ENCODE results near the gene PIAS2. TPM values are rescaled to one million over a fixed set of nuclear protein-coding genes. Genes with fewer than 3 reads are reported as not detected.

Gene PIAS2
- total and polyA plus RNA-seq, 4 donors = 5.6 to 17.2 (median 9.2) TPM

DNA sequence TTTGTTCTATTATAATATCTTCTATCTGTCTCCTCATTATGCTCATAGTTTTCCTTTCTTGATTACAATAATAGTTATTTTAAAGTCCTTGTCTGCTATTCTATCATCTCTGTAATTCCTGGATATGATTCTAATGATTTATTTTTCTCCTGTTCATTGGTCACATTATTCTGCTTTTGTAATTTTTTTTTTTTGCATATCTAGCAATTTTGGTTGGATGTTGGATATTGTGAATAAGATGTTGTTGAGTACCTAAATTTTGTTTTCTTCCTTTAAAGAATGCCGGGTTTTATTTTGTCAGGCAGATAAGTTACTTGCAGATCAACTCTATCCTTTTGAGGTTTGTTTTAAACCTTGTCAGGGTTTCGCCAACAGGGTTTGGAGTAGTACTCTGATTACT, 25.3 kb upstream of the PIAS2 start:
- no peak overlapping the region for H3K4me3 ChIP-seq (ENCODE audit: low read depth in 1 of 3, low read length in 3 of 3)
- no peak overlapping the region for H3K9ac ChIP-seq (ENCODE audit: low read depth in 1 of 2, low read length in 2 of 2)
- H3K27me3 ChIP-seq (ENCODE audit: control insufficient read depth in 4 of 4, insufficient read depth in 4 of 4, low read length in 3 of 4) = no peaks in the 10 kb centered on the region
- H3K27ac ChIP-seq (ENCODE audit: low read depth in 1 of 2, low read length in 2 of 2) = no peak overlapping the region
- H3K36me3 ChIP-seq (ENCODE audit: control insufficient read depth in 4 of 4, insufficient read depth in 3 of 4, low read depth in 1 of 4, low read length in 3 of 4) = no peaks in the 10 kb centered on the region
- DNase-seq (ENCODE audit: low spot score) = no peak
- 94% methylated on average over 2 of the region's 2 CpGs for WGBS
- no peak for TF ChIP-seq SP1 (IDR thresholded peaks at IDR 0.05)
- TF ChIP-seq, protein P1, sequence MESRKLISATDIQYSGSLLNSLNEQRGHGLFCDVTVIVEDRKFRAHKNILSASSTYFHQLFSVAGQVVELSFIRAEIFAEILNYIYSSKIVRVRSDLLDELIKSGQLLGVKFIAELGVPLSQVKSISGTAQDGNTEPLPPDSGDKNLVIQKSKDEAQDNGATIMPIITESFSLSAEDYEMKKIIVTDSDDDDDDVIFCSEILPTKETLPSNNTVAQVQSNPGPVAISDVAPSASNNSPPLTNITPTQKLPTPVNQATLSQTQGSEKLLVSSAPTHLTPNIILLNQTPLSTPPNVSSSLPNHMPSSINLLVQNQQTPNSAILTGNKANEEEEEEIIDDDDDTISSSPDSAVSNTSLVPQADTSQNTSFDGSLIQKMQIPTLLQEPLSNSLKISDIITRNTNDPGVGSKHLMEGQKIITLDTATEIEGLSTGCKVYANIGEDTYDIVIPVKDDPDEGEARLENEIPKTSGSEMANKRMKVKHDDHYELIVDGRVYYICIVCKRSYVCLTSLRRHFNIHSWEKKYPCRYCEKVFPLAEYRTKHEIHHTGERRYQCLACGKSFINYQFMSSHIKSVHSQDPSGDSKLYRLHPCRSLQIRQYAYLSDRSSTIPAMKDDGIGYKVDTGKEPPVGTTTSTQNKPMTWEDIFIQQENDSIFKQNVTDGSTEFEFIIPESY (IDR thresholded peaks at IDR 0.05) = no peak
- no peak for TF ChIP-seq HNF4G (IDR thresholded peaks at IDR 0.05)
- TF ChIP-seq RAD21 (IDR thresholded peaks at IDR 0.05) = no peak
- TF ChIP-seq, protein P2, sequence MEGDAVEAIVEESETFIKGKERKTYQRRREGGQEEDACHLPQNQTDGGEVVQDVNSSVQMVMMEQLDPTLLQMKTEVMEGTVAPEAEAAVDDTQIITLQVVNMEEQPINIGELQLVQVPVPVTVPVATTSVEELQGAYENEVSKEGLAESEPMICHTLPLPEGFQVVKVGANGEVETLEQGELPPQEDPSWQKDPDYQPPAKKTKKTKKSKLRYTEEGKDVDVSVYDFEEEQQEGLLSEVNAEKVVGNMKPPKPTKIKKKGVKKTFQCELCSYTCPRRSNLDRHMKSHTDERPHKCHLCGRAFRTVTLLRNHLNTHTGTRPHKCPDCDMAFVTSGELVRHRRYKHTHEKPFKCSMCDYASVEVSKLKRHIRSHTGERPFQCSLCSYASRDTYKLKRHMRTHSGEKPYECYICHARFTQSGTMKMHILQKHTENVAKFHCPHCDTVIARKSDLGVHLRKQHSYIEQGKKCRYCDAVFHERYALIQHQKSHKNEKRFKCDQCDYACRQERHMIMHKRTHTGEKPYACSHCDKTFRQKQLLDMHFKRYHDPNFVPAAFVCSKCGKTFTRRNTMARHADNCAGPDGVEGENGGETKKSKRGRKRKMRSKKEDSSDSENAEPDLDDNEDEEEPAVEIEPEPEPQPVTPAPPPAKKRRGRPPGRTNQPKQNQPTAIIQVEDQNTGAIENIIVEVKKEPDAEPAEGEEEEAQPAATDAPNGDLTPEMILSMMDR (IDR thresholded peaks at IDR 0.05; ENCODE audit: low read depth, low read length, missing input control) = no peak
- TF ChIP-seq, protein P3, sequence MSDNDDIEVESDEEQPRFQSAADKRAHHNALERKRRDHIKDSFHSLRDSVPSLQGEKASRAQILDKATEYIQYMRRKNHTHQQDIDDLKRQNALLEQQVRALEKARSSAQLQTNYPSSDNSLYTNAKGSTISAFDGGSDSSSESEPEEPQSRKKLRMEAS (IDR thresholded peaks at IDR 0.05) = no peak
- TF ChIP-seq TAF1 (conservative IDR thresholded peaks at IDR 0.05) = no peak
- no peak for TF ChIP-seq NR2F2 (IDR thresholded peaks at IDR 0.05)
- TF ChIP-seq, protein P4, sequence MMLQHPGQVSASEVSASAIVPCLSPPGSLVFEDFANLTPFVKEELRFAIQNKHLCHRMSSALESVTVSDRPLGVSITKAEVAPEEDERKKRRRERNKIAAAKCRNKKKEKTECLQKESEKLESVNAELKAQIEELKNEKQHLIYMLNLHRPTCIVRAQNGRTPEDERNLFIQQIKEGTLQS (IDR thresholded peaks at IDR 0.05) = no peak
- no peak for TF ChIP-seq EGR1 (IDR thresholded peaks at IDR 0.05; ENCODE audit: low read depth in 2 of 2)
- TF ChIP-seq FOXA1 (IDR thresholded peaks at IDR 0.05) = no peak
- TF ChIP-seq FOXA2 (IDR thresholded peaks at IDR 0.05) = no peak
- no peak for TF ChIP-seq HNF4A (conservative IDR thresholded peaks at IDR 0.05)
- TF ChIP-seq YY1 (IDR thresholded peaks at IDR 0.05) = no peak
- H3K9me3 ChIP-seq (ENCODE audit: control insufficient read depth in 4 of 4, low read length in 3 of 4) = no peaks in the 10 kb centered on the region
- H3K4me1 ChIP-seq (ENCODE audit: control insufficient read depth in 4 of 4, insufficient read depth in 4 of 4, low read length in 3 of 4) = no peaks in the 10 kb centered on the region

DNA sequence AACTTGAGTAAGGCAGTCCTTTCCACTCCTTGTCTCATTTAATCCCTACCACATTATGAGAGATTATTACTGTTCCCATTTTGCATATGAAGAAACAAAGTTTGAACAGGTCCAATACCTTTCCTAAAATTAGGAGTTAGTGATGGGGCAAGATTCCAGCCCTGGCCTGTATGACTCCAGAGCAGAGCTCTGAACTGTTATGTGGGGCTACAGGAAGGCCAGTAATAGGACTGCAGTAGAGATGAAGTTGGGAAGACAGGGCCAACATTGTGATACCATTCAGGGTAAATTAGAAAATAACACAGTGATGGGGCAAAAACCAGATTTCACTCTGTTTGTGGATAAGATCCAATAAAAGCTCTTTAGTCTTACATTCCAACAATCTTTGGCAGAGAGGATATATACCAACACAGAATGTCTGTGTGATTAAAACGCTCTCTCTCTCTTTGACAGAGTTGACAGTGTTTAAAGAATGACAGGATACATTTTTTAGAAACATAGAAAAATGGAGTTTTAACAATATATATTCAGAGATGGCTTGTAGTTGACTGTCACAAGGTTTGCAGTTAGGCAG, 22.8 kb upstream of the PIAS2 start:
- H3K27ac ChIP-seq (ENCODE audit: low read depth in 1 of 2, low read length in 2 of 2) = no peak overlapping the region
- H3K4me3 ChIP-seq (ENCODE audit: low read depth in 1 of 3, low read length in 3 of 3) = no peak overlapping the region
- H3K36me3 ChIP-seq (ENCODE audit: control insufficient read depth in 4 of 4, insufficient read depth in 3 of 4, low read depth in 1 of 4, low read length in 3 of 4) = no peaks in the 10 kb centered on the region
- WGBS = 93% methylated on average over 1 of the region's 1 CpG
- H3K27me3 ChIP-seq (ENCODE audit: control insufficient read depth in 4 of 4, insufficient read depth in 4 of 4, low read length in 3 of 4) = no peaks in the 10 kb centered on the region
- H3K9ac ChIP-seq (ENCODE audit: low read depth in 1 of 2, low read length in 2 of 2) = no peak overlapping the region
- H3K9me3 ChIP-seq (ENCODE audit: control insufficient read depth in 4 of 4, low read length in 3 of 4) = no peaks in the 10 kb centered on the region
- no peak for DNase-seq (ENCODE audit: low spot score)
- no peaks in the 10 kb centered on the region for H3K4me1 ChIP-seq (ENCODE audit: control insufficient read depth in 4 of 4, insufficient read depth in 4 of 4, low read length in 3 of 4)
- no peak for TF ChIP-seq FOXA1 (IDR thresholded peaks at IDR 0.05)
- no peak for TF ChIP-seq RXRA (IDR thresholded peaks at IDR 0.05)
- no peak for TF ChIP-seq HNF4G (IDR thresholded peaks at IDR 0.05)
- TF ChIP-seq, protein P5, sequence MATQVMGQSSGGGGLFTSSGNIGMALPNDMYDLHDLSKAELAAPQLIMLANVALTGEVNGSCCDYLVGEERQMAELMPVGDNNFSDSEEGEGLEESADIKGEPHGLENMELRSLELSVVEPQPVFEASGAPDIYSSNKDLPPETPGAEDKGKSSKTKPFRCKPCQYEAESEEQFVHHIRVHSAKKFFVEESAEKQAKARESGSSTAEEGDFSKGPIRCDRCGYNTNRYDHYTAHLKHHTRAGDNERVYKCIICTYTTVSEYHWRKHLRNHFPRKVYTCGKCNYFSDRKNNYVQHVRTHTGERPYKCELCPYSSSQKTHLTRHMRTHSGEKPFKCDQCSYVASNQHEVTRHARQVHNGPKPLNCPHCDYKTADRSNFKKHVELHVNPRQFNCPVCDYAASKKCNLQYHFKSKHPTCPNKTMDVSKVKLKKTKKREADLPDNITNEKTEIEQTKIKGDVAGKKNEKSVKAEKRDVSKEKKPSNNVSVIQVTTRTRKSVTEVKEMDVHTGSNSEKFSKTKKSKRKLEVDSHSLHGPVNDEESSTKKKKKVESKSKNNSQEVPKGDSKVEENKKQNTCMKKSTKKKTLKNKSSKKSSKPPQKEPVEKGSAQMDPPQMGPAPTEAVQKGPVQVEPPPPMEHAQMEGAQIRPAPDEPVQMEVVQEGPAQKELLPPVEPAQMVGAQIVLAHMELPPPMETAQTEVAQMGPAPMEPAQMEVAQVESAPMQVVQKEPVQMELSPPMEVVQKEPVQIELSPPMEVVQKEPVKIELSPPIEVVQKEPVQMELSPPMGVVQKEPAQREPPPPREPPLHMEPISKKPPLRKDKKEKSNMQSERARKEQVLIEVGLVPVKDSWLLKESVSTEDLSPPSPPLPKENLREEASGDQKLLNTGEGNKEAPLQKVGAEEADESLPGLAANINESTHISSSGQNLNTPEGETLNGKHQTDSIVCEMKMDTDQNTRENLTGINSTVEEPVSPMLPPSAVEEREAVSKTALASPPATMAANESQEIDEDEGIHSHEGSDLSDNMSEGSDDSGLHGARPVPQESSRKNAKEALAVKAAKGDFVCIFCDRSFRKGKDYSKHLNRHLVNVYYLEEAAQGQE (IDR thresholded peaks at IDR 0.05) = no peak
- TF ChIP-seq HNF4A (conservative IDR thresholded peaks at IDR 0.05) = no peak
- TF ChIP-seq GABPA (IDR thresholded peaks at IDR 0.05 in 1 of 2, conservative IDR thresholded peaks at IDR 0.05 in 1 of 2) = no peak
- no peak for TF ChIP-seq JUND (IDR thresholded peaks at IDR 0.05)
- no peak for TF ChIP-seq SP1 (IDR thresholded peaks at IDR 0.05)
- TF ChIP-seq, protein P1 (IDR thresholded peaks at IDR 0.05) = no peak
- TF ChIP-seq, protein P4 (IDR thresholded peaks at IDR 0.05) = no peak
- no peak for TF ChIP-seq RAD21 (IDR thresholded peaks at IDR 0.05)
- TF ChIP-seq, protein P2 (IDR thresholded peaks at IDR 0.05; ENCODE audit: low read depth, low read length, missing input control) = no peak
- TF ChIP-seq, protein P3 (IDR thresholded peaks at IDR 0.05) = no peak
- no peak for TF ChIP-seq EGR1 (IDR thresholded peaks at IDR 0.05; ENCODE audit: low read depth in 2 of 2)
- TF ChIP-seq TAF1 (conservative IDR thresholded peaks at IDR 0.05) = no peak

All from liver (tissue), 9 donors.